GM12878 (cell line): ENCODE results near the gene PCDHGA1.

ENCODE experiments used
- CEBPB ChIP-seq, 2 experiments: fragments of 150-350 bp in 1 of 2; IDR thresholded peaks; 2 replicates each; pipeline ENCODE4 v1.6.1; 2012 to 2014; ENCODE audit warnings: low read depth in 2 of 2, low read length in 2 of 2, borderline replicate concordance in 1 of 2, inconsistent platforms in 1 of 2
- ETV6 ChIP-seq, 2 experiments: fragments of 450-650 bp in 1 of 2; IDR thresholded peaks in 1 of 2; conservative IDR thresholded peaks in 1 of 2; 2 replicates each; pipeline ENCODE4 v1.6.1; 2014; ENCODE audit warnings: antibody characterized with exemption in 1 of 2, borderline replicate concordance in 1 of 2, low read depth in 1 of 2, mild to moderate bottlenecking in 1 of 2, moderate library complexity in 1 of 2
- POLR2A ChIP-seq: IDR thresholded peaks from 2 replicates; pipeline ENCODE4 v1.6.1; 2011; ENCODE audit warnings: low read depth, mild to moderate bottlenecking, low read length
- POLR2AphosphoS5 ChIP-seq: IDR thresholded peaks from 2 replicates; pipeline ENCODE4 v1.6.1; 2011; ENCODE audit warnings: mild to moderate bottlenecking, low read length, inconsistent platforms
- SUZ12 ChIP-seq: fragments of 200-600 bp; sonication (generic); IDR thresholded peaks from one replicate; pipeline ENCODE4 v1.6.1; 2018; ENCODE audit warnings: antibody characterized with exemption, mild to moderate bottlenecking; ENCODE audit not compliant: unreplicated experiment
- TF ChIP-seq, protein P1 (sequence below): IDR thresholded peaks from 2 replicates; pipeline ENCODE4 v1.6.1; 2012; ENCODE audit warnings: low read depth, low read length, improper control_type of control experiment
- TF ChIP-seq, protein P2 (sequence below), 3 experiments: IDR thresholded peaks in 2 of 3; conservative IDR thresholded peaks in 1 of 3; 2 replicates each; pipeline ENCODE4 v1.5.1; 2011; ENCODE audit warnings: low read depth in 3 of 3, low read length in 3 of 3, mild to moderate bottlenecking in 3 of 3, control low read depth in 2 of 3, moderate library complexity in 2 of 3, inconsistent platforms in 1 of 3, mixed read lengths in 1 of 3; ENCODE audit not compliant: control insufficient read depth in 2 of 3, insufficient read depth in 1 of 3; ENCODE audit errors: extremely low read depth in 1 of 3

DNA sequence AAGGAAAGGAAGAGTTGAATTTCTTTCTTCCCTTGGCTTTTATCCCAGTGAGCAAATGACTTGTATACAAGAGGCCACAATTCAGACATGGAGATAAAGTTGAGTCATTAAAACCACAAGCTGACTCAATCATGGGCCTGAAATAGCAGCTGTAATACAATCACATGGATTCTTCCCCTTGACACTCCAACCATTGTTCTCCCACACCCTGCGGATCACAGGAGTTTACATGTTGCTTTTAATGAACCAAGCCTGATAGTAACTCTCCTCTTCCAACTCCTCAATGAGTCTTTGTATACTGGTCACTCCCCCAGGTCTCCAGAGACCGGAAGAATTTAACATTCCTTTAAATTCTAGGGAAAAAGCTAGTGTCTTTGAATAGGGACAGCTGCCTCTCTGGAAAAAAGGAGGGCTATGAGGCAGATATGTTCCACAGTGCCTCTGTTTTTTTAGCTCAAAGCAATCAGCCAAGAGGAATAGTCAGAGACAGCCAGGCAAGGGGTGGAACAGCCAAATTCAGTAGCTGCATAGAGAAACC is 191.0 kb downstream of the PCDHGA1 start:
- TF ChIP-seq, protein P1, sequence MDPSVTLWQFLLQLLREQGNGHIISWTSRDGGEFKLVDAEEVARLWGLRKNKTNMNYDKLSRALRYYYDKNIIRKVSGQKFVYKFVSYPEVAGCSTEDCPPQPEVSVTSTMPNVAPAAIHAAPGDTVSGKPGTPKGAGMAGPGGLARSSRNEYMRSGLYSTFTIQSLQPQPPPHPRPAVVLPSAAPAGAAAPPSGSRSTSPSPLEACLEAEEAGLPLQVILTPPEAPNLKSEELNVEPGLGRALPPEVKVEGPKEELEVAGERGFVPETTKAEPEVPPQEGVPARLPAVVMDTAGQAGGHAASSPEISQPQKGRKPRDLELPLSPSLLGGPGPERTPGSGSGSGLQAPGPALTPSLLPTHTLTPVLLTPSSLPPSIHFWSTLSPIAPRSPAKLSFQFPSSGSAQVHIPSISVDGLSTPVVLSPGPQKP = no peak
- TF ChIP-seq CEBPB (IDR thresholded peaks at IDR 0.05; ENCODE audit: borderline replicate concordance in 1 of 2, low read depth in 2 of 2, low read length in 2 of 2) (no peak), SUZ12 (no peak), ETV6 (conservative IDR thresholded peaks at IDR 0.05 in 1 of 2, IDR thresholded peaks at IDR 0.05 in 1 of 2; ENCODE audit: borderline replicate concordance in 1 of 2, low read depth in 1 of 2) (no peak), POLR2AphosphoS5 (no peak), POLR2A (no peak)
- TF ChIP-seq, protein P2, sequence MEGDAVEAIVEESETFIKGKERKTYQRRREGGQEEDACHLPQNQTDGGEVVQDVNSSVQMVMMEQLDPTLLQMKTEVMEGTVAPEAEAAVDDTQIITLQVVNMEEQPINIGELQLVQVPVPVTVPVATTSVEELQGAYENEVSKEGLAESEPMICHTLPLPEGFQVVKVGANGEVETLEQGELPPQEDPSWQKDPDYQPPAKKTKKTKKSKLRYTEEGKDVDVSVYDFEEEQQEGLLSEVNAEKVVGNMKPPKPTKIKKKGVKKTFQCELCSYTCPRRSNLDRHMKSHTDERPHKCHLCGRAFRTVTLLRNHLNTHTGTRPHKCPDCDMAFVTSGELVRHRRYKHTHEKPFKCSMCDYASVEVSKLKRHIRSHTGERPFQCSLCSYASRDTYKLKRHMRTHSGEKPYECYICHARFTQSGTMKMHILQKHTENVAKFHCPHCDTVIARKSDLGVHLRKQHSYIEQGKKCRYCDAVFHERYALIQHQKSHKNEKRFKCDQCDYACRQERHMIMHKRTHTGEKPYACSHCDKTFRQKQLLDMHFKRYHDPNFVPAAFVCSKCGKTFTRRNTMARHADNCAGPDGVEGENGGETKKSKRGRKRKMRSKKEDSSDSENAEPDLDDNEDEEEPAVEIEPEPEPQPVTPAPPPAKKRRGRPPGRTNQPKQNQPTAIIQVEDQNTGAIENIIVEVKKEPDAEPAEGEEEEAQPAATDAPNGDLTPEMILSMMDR (IDR thresholded peaks at IDR 0.05 in 2 of 3, conservative IDR thresholded peaks at IDR 0.05 in 1 of 3; ENCODE audit: control insufficient read depth in 2 of 3, extremely low read depth in 1 of 3, insufficient read depth in 1 of 3, low read depth in 3 of 3, low read length in 3 of 3) = no peak
